NCI-H1048 (cell line): ENCODE data around the gene HACD1.
A peak's percentile ranks its signal among the peaks of the same experiment; 100 is the strongest.

Experiments
- DNase-seq: peaks from one replicate; lab custom pipeline; 2025; lab: John Stamatoyannopoulos, UW

The HACD1 gene

GRCh38 chr10:17617031-17617911 lies at the start of gene HACD1:
HACD1 (minus strand) TSS chr10:17617374; CDS start chr10:17617339, 35 bp downstream.
- DNase-seq, result peak; percentile 34

- DNase-seq, result no peak
These were observed 48.6 kb upstream of the HACD1 start for GRCh38 chr10:17665747-17666146.

- no peak for DNase-seq
These were observed 46.3 kb upstream of the HACD1 start for GRCh38 chr10:17663450-17663849.

- DNase-seq, result no peak
These were observed 45.3 kb upstream of the HACD1 start for GRCh38 chr10:17662193-17663138.

- no peak for DNase-seq
These were observed 44.3 kb upstream of the HACD1 start for GRCh38 chr10:17661510-17661909.

GRCh38 chr10:17660921-17661320 lies 43.7 kb upstream of the HACD1 start:
- DNase-seq, result no peak

- no peak for DNase-seq
These were observed 42.2 kb upstream of the HACD1 start for GRCh38 chr10:17659365-17659764.

- no peak for DNase-seq
These were observed 39.9 kb upstream of the HACD1 start for GRCh38 chr10:17657103-17657500.

- DNase-seq, result no peak
These were observed 38.5 kb upstream of the HACD1 start for GRCh38 chr10:17655567-17656146.

GRCh38 chr10:17655009-17655408 lies 37.8 kb upstream of the HACD1 start:
- DNase-seq, result no peak

GRCh38 chr10:17652585-17652984 lies 35.4 kb upstream of the HACD1 start:
- no peak for DNase-seq

- DNase-seq, result no peak
These were observed 34.7 kb upstream of the HACD1 start for GRCh38 chr10:17651896-17652295.

- no peak for DNase-seq
These were observed 33.2 kb upstream of the HACD1 start for GRCh38 chr10:17650416-17650815.

GRCh38 chr10:17649836-17650235 lies 32.7 kb upstream of the HACD1 start:
- no peak for DNase-seq

GRCh38 chr10:17649052-17649451 lies 31.9 kb upstream of the HACD1 start:
- DNase-seq, result no peak

- DNase-seq, result no peak
These were observed 31.3 kb upstream of the HACD1 start for GRCh38 chr10:17648243-17649035.

GRCh38 chr10:17647326-17647725 lies 30.2 kb upstream of the HACD1 start:
- DNase-seq, result no peak

- DNase-seq, result no peak
These were observed 28.6 kb upstream of the HACD1 start for GRCh38 chr10:17645621-17646345.

GRCh38 chr10:17644485-17644943 lies 27.3 kb upstream of the HACD1 start:
- DNase-seq, result no peak

- peak; percentile 65 for DNase-seq
These were observed 26.7 kb upstream of the HACD1 start, which contains the start of gene STAM for GRCh38 chr10:17643755-17644484. STAM (plus strand) TSS chr10:17644151; CDS start chr10:17644340, 189 bp downstream.
